HG02623 (cell line): ENCODE results near the gene SEPTIN8.

Source experiments
- ATAC-seq: cut with Tn5 transposase; IDR thresholded peaks from one replicate; pipeline ENCODE4 v1.9.1; 2021; ENCODE audit warnings: moderate library complexity; ENCODE audit not compliant: unreplicated experiment

The SEPTIN8 gene

GRCh38 chr5:132718544-132719312 is 58.3 kb downstream of the SEPTIN8 start:
- ATAC-seq: no peak

- ATAC-seq: no peak
These were observed 62.4 kb downstream of the SEPTIN8 start for GRCh38 chr5:132714456-132715307.

GRCh38 chr5:132708645-132709044 is 68.4 kb downstream of the SEPTIN8 start:
- ATAC-seq: no peak

GRCh38 chr5:132704875-132705274 is 72.2 kb downstream of the SEPTIN8 start:
- ATAC-seq: no peak
